Subcutaneous adipose tissue (tissue), 4 donors: ENCODE results near the gene TM2D3. TPM values are rescaled to one million over a fixed set of nuclear protein-coding genes. Genes with fewer than 3 reads are reported as not detected.

Experiments used
- CTCF ChIP-seq: fragments of 450-650 bp; IDR thresholded peaks from one replicate; pipeline ENCODE4 v1.5.1; 2016; ENCODE audit warnings: low read depth, mild to moderate bottlenecking, control low read depth, antibody characterized with exemption, moderate library complexity
- total RNA-seq, 4 donors: library from RNA; depleted of rRNA; stranded (reverse); fragments of >200 nt; gene quantifications; one replicate each; pipeline ENCODE4 v1.1.0, GENCODE V29; 2016

The TM2D3 gene
- total RNA-seq, 4 donors from 2014 or later: 38.4 to 60.7 (median 47.7) TPM

- no peak for TF ChIP-seq CTCF
Observed at GRCh38 chr15:101620671-101621070, 31.5 kb downstream of the TM2D3 start.

- no peak for TF ChIP-seq CTCF
Observed at GRCh38 chr15:101619615-101619865, 32.6 kb downstream of the TM2D3 start.

GRCh38 chr15:101618851-101619614 lies 33.1 kb downstream of the TM2D3 start:
- no peak for TF ChIP-seq CTCF

- no peak for TF ChIP-seq CTCF
Observed at GRCh38 chr15:101618076-101618475, 34.1 kb downstream of the TM2D3 start.

- TF ChIP-seq CTCF: no peak
Observed at GRCh38 chr15:101617390-101617965, 34.7 kb downstream of the TM2D3 start.

GRCh38 chr15:101615986-101616848 lies 36.0 kb downstream of the TM2D3 start:
- TF ChIP-seq CTCF: no peak

GRCh38 chr15:101615414-101615985 lies 36.7 kb downstream of the TM2D3 start:
- no peak for TF ChIP-seq CTCF
